Memory B cell (primary cell): Measurements from ENCODE around the gene TOLLIP.

Experiments
- ATAC-seq: fragments of 150-1000 bp; cut with Tn5 transposase; 2 replicates; pipeline ENCODE4 v1.10.0; 2021; ENCODE audit warnings: low read depth, mild to moderate bottlenecking, moderate library complexity
- DNase-seq, 2 donors: peaks; one replicate each; pipeline ENCODE4 v3.0.0; 2022; ENCODE audit warnings: low spot score in 2 of 2
- H3K27ac Mint-ChIP-seq: one replicate; pipeline ENCODE4 v1.8.0; 2022; ENCODE audit warnings: mild to moderate bottlenecking, moderate library complexity, mixed read lengths
- H3K27me3 Mint-ChIP-seq: one replicate; pipeline ENCODE4 v1.8.0; 2022; ENCODE audit warnings: mixed read lengths
- H3K36me3 Mint-ChIP-seq: one replicate; pipeline ENCODE4 v1.8.0; 2022; ENCODE audit warnings: mild to moderate bottlenecking, mixed read lengths
- H3K4me1 Mint-ChIP-seq: one replicate; pipeline ENCODE4 v1.8.0; 2022; ENCODE audit warnings: mixed read lengths
- H3K4me3 Mint-ChIP-seq: one replicate; pipeline ENCODE4 v1.8.0; 2022; ENCODE audit warnings: mild to moderate bottlenecking, moderate library complexity, mixed read lengths
- H3K9me3 Mint-ChIP-seq: one replicate; pipeline ENCODE4 v1.8.0; 2022; ENCODE audit warnings: mixed read lengths

Gene TOLLIP

DNA sequence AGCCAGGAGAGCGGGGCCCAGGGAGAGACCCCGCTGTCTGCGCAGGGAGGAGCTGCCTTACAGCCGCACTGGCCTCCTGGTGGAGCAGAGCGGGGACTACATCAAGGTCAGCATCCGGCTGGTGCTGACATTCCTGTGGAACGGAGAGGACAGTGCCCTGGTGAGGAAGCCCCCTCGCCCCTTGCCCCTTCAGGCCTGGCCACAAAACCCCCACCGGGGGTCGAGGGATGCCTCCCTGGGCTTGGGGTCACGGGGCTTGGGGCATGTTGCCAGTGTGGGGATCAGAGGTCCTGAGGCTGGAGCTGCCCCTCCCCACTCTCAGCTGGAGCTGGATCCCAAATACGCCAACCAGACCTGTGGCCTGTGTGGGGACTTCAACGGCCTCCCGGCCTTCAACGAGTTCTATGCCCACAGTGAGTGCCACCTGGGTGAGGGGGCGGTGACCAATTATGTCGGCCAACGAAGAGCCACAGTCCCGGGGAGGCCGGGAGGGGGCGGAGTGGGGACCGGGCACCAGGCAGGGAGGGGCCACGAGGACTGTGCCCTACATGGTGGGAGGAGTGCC, 82.4 kb downstream of the TOLLIP start:
- H3K27me3 Mint-ChIP-seq: peaks cover 4% of the 10 kb centered on the region
- no peak overlapping the region for H3K27ac Mint-ChIP-seq
- DNase-seq: no peak
- H3K9me3 Mint-ChIP-seq: no peaks in the 10 kb centered on the region
- no peak overlapping the region for H3K4me3 Mint-ChIP-seq
- H3K4me1 Mint-ChIP-seq: no peaks in the 10 kb centered on the region
- no peaks in the 10 kb centered on the region for H3K36me3 Mint-ChIP-seq
- ATAC-seq: no peak

DNA sequence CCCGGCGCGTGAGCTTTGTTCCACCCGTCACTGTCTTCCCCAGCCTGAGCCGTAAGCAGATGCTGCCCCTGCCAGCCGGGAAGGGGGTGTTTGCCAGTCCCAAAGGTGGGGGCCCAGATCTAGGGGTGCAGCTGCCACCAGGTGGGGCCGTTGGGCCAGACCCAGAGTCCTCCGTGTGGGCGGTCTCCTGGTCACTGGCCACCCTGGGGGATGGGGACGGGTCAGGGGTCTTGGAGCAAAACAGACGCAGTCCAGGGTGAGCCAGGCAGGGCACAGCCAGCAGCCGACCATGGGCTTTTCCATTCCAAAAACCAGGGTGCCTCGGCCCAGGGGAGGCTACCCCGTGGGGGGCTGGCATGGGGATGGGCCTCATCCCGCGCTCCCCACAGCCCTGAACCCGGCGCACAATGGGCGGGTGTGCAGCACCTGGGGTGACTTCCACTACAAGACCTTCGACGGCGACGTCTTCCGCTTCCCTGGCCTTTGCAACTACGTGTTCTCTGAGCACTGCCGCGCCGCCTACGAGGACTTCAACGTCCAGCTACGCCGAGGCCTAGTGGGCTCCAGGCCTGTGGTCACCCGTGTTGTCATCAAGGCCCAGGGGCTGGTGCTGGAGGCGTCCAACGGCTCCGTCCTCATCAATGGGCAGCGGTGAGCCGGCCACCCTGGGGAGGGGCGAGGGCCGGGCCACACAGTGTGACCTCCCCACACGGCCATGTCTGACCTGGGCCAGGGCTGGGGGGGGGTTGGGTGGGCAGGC, 83.0 kb downstream of the TOLLIP start:
- no peaks in the 10 kb centered on the region for H3K9me3 Mint-ChIP-seq
- DNase-seq (no peak), ATAC-seq (no peak)
- H3K4me1 Mint-ChIP-seq: no peaks in the 10 kb centered on the region
- H3K4me3 Mint-ChIP-seq: no peak overlapping the region
- no peaks in the 10 kb centered on the region for H3K36me3 Mint-ChIP-seq
- H3K27me3 Mint-ChIP-seq: peaks cover 6% of the 10 kb centered on the region
- no peak overlapping the region for H3K27ac Mint-ChIP-seq

DNA sequence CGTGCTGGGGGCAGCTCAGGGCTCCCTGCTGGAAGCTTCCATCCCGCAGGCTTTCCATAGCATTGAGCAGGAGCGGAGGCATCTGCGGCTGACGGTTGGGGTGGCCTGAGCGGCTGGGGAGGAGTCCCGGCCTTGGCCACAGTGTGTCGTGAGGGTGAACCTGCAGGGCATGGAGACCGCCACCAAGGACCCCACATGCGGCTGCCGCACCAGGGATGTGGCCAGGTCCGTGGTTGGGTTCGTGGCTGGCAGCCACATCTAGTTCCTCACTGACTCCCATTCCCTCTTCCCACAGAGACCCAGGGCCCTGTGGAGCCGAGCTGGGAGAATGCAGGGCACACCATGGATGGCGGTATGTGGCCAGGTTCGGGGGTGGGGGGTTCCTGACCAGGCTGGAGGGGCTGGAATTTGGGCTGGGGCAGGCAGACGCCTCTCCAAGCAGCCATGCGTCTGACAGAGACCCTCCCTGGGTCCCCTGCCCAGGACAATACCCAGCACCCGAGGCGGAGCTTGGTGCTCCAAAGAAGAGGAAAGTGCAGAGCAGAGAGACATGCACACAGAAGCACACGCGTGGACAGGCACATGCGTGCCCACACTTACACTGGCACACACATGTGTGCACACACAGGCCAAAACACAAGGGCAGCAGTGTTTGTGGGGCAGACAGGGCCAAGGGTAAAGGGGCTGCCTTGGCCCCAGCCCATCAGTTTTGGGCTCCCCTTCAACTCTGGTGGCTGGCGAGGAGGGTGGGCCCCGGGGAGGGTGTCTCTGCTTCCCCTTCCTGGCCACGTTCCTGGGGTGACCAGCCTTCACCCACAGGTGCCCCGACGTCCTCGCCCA, 83.8 kb downstream of the TOLLIP start:
- no peak for ATAC-seq
- Mint-ChIP-seq H3K36me3 (no peaks in the 10 kb centered on the region), H3K27me3 (peaks cover 8% of the 10 kb centered on the region), H3K27ac (no peak overlapping the region), H3K4me3 (no peak overlapping the region), H3K9me3 (no peaks in the 10 kb centered on the region), H3K4me1 (no peaks in the 10 kb centered on the region)
- no peak for DNase-seq

DNA sequence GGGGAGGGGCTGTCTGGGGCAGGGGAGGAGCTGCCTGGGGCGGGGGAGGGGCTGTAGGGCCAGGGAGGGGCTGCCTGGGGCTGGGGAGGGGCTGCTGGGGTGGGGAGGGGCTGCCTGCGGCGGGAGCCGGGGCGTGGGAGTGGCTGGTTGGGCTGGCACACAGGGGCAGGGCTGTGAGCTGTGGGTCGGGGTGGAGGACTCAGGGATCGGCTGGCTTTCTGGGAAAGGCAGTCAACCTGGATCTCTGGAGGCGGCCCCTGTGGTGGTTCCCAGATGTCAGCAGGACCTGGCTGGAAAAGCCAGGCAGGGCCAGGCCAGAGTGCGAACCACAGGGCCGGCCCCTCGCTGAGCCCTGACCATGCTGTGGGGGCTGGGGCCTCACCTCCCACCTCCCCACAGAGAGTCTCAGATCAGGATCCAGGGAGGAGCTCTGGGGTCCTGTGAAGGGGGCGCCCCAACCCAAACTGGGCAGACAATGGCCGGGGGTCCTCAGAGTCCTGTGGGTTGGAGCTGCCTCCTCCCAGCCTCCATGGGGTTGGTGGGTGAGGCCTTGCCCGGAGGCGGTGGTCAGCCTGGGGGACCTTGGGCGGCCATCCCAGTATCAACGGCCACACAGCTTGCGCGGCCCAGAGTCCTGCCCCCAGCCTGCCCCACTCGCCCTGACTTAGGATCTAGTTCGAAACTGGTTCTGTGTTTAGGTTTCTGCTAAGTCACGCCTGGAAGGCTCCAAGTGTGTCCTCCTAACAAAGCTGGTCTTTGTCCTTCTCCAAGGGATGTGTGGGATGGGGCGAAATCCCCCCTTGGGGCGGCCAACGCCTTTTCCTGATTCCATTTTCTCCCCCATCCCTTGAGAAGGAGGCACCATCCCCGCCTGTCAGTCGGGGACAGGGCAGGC, 84.7 kb downstream of the TOLLIP start:
- no peak overlapping the region for H3K27ac Mint-ChIP-seq
- no peaks in the 10 kb centered on the region for H3K9me3 Mint-ChIP-seq
- H3K36me3 Mint-ChIP-seq: no peaks in the 10 kb centered on the region
- ATAC-seq (no peak), DNase-seq (no peak)
- no peak overlapping the region for H3K4me3 Mint-ChIP-seq
- H3K4me1 Mint-ChIP-seq: no peaks in the 10 kb centered on the region
- peaks cover 8% of the 10 kb centered on the region for H3K27me3 Mint-ChIP-seq
